Stimulated activated CD8-positive, alpha-beta memory T cell treated with anti-CD3 and anti-CD28 coated beads, Interleukin-15, amount 100 ng/mL, for 48 hours (primary cell): ENCODE data around the gene OR6K2.
"Not testable (repeated sequence)": the region's sequence is repeated elsewhere in the genome, so short reads cannot be mapped to it uniquely, and the experiment has no call there.

Experiments used
- DNase-seq, 2 donors: peaks; one replicate each; pipeline ENCODE4 v3.0.0-alpha.2; 2020; ENCODE audit warnings: low read depth in 2 of 2

Gene OR6K2, protein sequence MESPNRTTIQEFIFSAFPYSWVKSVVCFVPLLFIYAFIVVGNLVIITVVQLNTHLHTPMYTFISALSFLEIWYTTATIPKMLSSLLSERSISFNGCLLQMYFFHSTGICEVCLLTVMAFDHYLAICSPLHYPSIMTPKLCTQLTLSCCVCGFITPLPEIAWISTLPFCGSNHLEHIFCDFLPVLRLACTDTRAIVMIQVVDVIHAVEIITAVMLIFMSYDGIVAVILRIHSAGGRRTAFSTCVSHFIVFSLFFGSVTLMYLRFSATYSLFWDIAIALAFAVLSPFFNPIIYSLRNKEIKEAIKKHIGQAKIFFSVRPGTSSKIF

DNA sequence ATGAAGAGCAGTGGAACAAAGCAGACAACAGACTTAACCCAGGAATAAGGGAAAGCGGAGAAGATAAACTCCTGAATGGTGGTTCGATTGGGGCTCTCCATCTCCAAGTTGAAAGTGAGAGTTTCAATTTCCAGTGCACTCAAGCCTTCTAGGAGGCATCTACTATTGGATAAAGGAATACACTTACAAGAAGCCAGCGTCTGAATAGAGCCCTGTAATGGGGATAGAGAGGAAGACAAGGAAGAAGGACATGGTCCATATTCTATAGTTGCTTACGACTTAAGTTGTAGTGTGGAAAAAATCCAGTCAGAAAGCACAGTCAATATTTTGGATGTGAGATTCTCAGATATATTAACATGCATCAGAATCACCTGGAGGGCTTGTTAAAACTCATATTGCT, at the start of gene OR6K2:
OR6K2 (minus strand) TSS at position 101 of the 400 bp plus-strand sequence; CDS start at position 101, 0 bp downstream.
- no peak for DNase-seq

DNA sequence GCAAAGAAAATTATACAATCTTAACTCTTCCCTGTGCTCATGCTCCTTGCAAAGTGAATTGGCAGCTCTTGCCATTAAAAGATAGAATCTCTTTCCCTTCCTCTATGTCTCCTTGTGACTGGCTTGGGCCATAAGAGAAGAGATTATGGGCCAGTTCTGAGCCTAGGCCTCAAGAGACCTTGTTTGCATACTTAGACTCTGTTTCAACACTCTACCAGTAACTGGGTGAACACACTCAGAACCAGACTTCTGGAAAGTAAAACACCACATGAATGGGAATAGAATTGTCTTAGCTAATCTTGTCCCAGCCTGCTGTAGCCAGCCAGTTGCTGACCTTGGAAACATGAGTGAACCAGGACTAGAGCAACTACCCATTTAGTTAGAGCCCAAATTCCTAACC, 35.4 kb upstream of the OR6K2 start:
- DNase-seq, result no peak

DNA sequence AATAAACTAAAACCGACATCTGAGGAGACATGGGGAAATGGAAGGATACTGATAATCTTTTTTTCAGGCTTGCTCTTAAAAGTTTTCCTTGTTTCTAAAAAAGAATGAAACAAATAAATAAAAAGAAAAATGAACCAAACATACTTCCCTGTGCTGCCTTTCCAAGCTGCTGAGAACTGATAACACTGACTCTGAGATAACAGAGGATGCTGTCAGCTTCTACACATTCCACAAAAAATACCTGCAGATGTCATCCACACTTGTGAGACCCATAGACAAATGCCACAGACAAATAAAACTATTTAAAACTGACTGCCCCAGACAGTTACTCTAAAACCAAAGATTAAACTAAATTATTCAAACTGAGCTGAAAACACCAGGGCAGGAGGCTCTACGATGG, 32.1 kb upstream of the OR6K2 start:
- no peak for DNase-seq

DNA sequence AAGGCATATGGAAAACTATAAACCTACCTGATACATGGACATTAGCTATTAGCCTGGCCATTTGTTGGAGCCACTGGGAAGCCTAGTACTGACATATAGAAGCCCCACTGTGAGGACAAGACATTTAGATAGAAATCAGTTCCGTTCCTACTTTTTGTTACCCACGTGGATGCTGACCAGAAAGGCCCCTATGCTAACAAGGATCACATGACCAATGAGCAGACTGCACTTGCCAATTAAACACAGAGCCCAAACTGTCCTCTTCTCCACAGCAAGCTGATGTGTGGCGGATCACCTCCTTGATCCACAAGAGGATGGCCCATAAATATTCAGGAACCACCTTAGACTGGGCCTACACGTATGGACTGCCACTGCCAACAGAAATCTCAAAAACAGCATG, 31.3 kb upstream of the OR6K2 start:
- no peak for DNase-seq

DNA sequence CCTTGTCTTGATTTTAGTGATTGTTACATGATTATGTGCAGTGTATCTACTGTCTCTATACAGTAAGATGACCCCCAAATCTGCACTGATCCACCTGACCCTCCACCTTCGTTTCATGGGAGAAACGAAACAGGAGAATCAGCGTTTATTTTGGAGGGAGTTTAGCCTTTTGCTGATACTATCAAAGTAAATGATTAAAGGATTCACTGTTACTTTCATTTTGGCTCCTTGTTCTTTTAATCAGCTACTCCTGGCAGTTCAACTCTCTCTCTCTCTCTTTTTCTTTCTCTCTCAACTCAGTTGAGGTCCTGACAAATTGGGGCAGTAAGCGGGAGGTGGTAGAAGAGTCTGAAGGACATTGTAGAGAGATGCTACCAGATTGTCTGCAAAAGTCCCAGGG, 30.0 kb upstream of the OR6K2 start:
- no peak for DNase-seq

DNA sequence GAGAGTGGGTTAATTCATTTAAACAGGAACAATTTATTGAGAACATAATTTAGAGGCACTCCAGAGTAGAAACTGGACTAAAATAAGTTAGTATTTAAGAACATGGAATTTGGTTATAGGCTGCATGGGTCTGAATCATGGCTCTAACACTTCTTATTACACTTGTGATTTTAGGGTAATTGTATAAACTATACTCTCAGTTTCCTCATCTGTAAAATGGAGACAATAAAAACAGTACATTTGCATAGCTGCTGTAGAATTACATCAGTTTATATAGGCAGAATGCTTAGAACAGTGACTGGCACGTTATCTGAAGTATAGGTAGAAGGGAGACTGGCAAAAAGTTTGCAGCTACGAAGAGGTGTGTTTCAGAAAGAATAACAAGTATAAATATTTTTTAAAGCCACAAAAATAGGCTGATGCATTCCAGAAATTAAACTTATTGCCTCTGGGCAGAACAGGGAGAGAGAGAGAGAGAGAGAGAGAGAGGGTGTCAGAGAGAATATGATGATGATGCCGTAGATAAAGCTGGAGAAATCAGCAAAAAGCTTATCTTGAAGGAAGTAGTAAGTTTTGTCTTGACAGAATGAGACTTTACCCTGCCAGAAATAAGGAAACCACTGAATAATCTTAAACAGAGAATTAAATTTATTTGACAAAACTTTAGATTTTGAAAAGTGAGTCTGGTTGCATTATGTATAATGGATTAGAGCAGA, 28.2 kb upstream of the OR6K2 start:
- no peak for DNase-seq

DNA sequence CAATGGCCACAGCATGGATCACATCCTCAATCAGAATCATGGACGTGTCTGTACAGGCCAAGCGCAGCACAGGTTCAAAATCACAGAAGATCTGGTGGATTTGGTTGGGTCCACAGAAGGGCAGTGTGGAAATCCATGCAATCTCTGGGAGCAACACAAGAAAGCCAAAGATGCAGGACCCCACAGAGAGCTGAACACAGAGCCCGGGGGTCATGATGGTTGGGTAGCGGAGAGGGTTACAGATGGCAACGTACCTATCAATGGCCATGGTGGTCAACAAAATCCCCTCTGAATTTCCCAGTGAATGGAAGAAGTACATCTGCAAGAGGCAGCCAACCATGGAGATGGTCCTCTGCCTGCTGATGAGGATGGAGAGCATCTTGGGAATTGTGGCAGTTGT, 24.0 kb upstream of the OR6K2 start:
- DNase-seq, result no peak

DNA sequence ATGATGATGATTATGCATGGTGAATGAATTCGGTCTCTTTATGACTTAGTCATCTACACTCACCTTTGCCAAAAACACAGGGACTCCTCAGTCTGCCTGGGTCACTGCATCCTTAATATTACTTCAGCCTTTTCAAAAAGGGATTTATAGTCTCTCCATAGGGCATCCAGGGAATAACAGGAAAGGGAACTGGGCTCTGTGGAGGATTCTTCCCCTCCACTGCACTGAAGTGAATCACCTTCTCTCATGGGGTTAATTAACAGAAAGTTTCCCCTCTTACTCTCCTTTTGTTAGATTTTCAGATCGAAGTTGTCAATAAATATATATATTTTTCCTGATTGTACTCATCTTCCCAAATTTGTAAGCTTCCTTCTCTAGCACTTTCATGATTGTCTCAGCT, 20.2 kb upstream of the OR6K2 start, which contains the start of gene OR6K3:
OR6K3 (minus strand) TSS at position 101 of the 400 bp plus-strand sequence. CDS start 2,605 bp downstream, outside the sequence.
- no peak for DNase-seq

DNA sequence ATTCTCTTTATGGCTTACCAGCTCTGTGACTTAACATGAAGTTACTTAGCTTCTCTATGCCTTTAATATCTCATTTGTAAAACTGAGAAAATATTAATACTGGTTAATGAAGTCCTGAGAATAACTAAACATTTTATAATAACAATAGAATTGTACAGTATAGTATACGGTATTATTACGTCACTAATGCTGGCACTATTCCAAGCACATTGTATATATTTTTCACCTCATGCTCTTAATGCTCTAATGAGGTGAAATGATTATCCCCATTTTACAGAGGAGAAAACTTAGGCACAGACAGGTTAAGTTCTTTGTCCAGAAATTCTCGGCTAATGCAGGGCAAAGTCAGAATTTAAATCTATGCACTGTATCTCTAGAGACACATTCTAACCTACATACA, 19.2 kb upstream of the OR6K2 start:
- DNase-seq, result no peak

DNA sequence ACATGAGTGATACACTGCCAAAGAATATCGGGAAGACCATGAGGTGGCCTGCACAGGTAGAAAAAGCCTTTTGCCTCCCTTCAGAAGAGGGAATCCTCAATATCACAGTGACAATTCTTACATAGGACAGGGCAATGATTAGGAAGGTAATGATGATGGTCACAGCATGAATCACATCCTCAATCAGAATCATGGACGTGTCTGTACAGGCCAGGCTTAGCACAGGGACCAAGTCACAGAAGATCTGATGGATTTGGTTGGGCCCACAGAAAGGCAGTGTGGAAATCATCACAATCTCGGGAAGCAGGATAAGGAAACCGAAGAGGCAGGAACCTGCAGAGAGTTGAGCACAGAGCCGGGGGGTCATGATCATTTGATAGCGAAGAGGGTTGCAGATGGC, 16.9 kb upstream of the OR6K2 start:
- DNase-seq, result no peak

DNA sequence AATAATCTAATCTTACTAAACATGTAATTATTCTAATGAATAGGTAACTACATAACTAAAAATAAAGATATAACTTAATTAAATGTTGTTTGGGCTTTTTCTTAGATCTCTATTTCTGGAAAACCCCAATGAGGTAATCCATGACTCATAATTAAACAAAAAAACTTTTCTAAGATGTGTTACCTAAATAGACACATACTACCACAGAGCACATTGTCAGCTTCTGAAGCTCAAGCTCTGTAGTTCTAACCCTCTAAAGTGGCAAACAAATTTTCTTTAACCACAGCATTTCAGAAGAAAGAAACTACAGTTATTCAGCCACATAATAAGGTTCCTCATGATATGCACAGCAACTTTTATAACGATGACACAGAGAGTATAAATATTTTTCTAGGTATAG, 15.9 kb upstream of the OR6K2 start:
- no peak for DNase-seq

DNA sequence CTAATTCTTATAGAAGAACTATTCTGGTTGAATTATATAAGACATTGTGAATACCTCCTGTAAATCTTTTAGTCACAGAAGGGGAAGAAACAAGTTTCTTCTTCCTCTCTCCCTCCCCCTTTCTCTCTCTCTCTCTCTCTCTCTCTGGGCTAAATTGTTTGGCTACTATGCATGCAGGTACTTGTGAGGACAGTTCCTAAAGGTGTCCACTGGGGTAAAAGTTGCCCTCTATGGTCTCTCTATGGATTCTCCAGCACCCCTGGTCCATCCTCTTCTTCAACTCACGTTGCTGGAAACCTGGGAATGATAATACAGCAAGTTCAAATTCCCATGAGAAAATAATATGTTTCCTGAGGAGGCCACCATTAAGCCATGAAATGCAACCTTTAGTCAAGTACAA, 14.3 kb upstream of the OR6K2 start:
- DNase-seq, result no peak

DNA sequence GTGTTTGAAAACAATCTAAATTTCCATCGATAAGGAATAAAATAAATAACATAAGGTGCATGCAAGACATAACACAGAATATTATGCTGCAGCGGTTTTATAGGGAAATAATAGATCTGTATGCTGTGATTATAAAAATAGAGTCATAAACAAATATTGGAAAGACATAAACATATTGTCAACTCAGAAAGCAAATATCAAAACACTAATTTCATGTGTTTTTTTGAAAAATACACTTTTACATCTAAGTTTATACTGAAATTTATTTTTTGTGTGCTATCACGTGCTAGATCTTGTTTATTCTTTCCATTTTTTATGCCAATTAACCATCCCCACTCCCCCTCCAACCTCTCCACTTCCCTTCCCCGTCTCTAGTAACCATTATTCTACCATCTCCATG, 10.6 kb upstream of the OR6K2 start:
- no peak for DNase-seq

DNA sequence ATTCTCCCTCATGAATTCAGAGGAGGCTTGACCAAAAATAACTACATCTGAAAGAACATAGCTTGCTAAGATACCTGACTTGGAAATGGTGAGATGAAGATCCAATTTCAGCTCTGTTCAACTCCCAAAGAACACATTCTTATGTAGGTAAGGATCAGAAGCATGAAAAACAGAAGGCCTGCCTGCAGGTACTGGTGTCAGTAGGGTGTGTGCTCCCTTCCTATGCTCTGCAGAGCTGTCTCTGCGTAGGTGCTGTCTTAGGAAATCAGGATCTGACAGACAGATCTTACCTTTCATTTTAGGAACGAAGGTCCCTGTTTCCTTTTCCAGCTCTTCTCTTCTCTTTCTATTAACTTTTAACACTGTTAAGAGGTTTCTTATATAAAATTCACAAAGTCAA, 5.6 kb upstream of the OR6K2 start:
- DNase-seq, result no peak

DNA sequence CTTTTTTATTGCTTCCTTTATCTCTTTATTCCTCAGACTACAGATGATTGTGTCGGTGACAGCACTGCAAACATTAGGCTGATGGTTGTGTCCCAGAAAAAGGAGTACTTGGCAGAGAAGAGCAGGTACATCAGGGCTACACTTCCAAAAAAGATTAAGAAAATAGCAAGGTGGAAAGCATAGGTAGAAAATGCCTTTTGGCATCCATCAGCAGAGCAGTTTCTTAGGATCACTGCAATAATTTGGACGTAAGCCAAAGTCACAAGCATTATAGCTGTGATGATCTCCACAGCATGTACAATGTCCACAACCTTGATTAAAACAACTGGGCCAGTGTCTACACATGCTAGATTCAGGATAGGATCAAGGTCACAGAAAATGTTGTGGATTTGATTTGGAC, 5.9 kb downstream of the OR6K2 start:
- DNase-seq, result no peak

DNA sequence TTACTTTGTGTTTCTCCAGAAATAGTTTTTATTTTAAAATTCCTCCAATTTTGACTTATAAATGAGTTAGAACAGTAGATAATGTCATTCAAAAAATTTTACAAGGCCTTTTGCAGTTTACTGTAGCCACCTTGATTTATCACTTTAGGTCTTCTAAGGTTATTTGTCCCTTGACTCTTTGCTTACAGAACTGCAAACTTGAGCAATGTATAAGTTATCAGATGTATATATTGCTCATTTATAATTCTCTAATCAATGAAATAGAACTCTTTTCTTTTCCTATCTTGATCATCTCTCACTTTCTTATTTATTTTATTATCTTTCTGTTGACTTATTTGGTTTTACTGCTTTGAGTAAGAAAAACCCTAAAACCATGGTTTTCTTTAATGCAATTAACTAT, 8.1 kb downstream of the OR6K2 start:
- no peak for DNase-seq

DNA sequence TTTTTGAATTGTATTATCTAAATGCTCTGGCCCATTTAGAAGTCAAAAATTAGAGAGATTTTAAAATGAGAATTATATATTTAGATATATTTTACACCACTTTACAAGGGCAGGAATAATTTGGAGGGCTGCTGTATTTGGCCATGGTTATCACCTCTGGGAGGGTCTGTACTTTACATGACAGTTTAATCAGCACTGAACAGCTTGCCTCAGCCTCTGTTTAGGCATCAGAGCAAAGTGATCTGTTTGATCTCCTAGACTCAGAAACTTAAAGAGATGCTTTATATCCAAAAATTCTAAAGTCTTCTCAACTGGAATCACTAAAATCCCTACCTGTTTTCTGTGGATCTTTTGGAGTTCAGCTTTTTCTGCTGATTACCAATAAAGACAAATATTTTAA, 8.5 kb downstream of the OR6K2 start:
- no peak for DNase-seq

DNA sequence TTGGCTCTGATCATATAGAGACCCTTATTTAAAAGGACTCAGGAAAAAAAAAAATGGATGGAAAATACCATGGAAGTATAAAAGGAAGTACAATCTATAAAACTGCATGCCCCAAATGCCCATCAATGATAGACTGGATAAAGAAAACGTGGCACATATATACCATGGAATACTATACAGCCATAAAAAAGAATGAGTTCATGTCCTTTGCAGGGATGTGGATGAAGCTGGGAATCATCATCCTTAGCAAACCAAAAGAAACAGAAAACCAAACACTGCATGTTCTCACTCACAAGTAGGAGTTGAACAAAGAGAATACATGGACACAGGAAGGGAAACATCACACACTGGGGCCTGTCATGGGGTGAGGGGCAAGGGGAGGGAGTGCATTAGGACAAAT, 9.3 kb downstream of the OR6K2 start:
- not testable (repeated sequence) for DNase-seq

DNA sequence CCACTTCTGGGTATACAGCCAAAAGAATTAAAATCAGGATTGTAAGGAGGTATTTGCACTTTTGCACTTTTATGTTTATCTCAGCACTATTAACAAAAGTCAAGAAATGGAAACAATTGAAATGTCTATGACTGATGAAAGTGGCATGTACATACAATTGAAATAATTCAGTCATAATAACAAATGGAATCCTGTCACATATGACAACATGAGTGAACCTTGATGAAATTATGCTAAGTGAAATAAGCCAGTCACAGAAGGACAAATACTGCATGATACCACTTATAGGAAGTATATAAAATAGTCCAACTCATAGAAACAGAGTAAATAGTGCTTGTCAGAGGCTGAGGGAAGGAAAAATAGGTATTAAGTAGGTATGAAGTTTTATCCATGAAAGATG, 10.6 kb downstream of the OR6K2 start:
- no peak for DNase-seq

DNA sequence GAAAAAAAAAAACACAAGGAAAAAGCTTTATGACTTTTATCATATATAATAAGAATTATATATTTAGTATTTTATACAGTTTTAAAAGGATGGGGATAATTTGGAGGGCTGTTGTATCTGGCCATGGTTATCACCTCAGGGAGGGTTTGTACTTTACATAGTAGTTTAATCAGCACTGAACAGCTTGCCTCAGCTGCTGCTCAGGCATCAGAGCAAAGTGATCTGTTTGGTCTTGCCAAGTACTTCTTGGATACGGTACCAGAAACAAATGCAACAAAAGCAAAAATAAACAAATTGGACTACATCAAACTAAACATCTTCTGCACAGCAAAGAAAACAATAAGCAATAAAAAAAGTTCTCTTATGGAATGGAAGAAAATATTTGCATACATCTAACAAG, 11.3 kb downstream of the OR6K2 start:
- no peak for DNase-seq

DNA sequence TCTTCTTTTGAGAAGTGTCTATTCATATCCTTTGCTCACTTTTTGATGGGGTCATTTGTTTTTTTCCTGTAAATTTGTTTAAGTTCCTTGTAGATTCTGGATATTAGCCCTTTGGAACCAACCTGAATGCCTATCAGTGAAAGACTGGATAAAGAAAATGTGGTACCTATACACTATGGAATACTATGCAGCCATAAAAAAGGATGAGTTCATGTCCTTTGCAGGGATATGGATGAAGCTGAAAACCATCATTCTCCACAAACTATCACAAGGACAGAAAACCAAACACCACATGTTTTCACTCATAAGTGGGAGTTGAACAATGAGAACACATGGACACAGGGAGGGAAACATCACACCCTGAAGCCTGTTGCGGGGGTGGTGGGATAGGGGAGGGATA, 12.1 kb downstream of the OR6K2 start:
- DNase-seq, result not testable (repeated sequence)

DNA sequence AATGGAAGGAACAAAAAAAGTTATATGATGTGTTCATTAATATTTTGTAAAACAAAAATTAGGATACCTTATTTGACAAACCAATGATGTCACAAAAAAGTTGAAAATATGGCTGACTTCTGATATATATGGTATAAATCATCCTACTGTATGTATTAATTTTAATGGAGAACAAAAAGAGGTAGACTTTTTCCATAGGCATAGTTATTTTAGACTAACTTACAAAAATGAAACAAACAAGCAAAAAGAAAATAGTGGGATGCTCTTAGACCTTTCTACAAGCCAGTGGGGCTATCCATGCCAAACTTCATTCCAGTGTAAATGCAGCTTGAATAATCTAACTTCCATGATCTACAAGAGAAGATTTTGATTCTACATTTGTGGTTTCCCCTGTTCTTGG, 13.4 kb downstream of the OR6K2 start:
- DNase-seq, result no peak
